ENCODE results near the gene EXO5.
"Not testable (repeated sequence)": the region's sequence is repeated elsewhere in the genome, so short reads cannot be mapped to it uniquely, and the experiment has no call there.

Gene EXO5

GRCh38 chr1:40508375-40509341 lies at the start of gene EXO5:
Gene EXO5 (plus strand): TSS chr1:40508767. CDS start chr1:40514545, 5,778 bp downstream.
- peak; percentile 83 for DNase-seq

GRCh38 chr1:40462956-40463590 lies 45.5 kb upstream of the EXO5 start:
- no peak for DNase-seq

GRCh38 chr1:40469327-40469726 lies 39.2 kb upstream of the EXO5 start:
- DNase-seq: no peak

DNA sequence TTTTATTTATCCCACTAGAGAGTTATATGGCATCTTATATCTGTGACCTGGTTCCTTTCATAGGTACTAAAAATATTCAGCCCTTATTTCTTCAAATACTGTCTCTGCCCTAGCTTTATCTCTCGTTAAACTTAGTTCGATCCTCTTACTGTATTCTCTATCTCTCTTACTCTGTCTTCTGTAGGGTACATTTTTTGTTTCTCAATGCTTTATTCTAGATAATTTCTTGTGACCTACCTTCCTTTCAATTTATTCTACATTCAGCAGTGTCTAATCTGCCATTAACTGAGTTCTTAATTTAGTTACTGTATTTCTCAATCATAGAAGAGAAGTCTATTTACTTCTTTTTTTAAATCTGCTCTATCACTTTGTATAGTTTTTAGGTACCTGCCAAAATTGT lies 33.3 kb upstream of the EXO5 start:
- no peak for DNase-seq

DNA sequence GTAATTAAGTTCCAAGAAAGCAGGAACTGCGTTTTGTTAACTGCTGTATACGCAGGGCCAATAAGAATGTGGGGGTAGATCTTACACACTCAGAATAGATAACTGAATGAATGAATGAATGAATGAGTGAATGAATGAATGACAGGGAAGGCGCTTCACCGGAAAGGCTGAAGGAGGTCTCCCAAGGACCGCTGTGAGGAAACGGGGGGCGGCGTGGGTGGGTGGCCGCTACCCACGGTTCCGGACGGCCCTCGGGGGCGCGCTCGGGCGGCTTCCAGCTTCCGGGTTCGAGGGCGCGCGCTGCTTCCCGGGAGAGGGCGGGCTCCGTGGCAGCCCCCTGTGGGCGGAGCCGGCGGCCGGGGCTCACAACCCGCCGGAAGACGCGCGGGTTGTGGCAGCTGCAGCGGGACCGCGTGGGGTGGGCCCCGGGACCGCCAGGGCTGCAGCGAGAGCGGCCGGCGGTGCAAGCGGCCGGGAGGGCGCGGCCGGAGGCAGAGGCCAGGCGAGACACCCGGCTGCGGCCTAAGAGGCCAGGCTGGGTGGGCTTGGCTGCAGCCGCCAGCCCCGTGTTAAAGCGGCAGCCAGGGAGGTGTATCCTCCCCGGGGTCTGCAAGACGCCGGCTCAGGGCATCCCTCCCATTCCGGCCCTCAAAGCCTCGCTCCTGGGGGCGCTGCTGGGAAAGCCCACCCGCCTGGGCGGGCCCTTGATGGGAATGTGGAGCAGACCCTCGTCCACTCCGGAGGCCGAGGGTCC lies 31.5 kb upstream of the EXO5 start, which contains the start of gene ZFP69:
TSS of gene ZFP69 (plus strand) at position 367 of the 754 bp plus-strand sequence. CDS start 2,072 bp downstream, outside the sequence.
- DNase-seq: peak; percentile 43

GRCh38 chr1:40477678-40478053 lies 30.9 kb upstream of the EXO5 start:
- DNase-seq: no peak

DNA sequence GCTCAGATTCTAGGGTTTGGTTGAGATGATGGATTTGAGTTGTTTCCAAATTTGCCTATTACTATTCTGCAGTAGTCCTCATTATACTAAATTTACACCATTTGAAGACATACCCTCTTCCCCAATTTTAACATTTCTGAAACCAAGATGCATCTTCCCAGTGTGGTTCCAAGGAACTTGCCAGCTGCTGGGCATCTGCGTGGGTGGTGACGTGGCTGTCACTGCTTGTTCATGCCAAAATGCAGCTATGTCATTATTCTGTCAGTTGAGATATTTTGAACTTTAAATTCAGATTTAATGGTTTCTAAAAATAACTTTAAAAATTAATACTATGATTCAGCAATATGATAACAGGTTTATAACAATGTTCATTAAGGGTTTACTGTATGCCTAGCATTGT lies 30.3 kb upstream of the EXO5 start:
- no peak for DNase-seq

- no peak for DNase-seq
Measured at GRCh38 chr1:40479156-40479555, 29.4 kb upstream of the EXO5 start.

DNA sequence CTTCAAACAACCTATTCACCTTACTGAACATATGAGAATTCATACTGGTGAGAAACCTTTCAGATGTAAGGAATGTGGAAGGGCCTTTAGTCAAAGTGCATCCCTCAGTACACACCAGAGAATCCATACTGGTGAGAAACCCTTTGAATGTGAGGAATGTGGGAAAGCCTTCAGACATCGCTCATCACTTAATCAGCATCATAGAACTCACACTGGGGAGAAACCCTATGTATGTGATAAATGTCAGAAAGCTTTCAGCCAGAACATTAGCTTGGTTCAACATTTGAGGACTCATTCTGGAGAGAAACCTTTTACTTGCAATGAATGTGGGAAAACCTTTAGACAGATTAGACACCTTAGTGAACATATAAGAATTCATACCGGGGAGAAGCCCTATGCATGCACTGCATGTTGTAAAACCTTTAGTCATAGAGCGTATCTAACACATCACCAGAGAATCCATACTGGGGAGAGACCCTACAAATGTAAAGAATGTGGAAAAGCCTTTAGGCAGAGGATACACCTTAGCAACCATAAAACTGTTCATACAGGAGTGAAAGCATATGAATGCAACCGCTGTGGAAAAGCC lies 13.2 kb upstream of the EXO5 start:
- no peak for DNase-seq

- not testable (repeated sequence) for DNase-seq
Measured at GRCh38 chr1:40502651-40503050, 5.9 kb upstream of the EXO5 start.

- DNase-seq: no peak
Measured at GRCh38 chr1:40507973-40508372, 594 bp upstream of the EXO5 start.

DNA sequence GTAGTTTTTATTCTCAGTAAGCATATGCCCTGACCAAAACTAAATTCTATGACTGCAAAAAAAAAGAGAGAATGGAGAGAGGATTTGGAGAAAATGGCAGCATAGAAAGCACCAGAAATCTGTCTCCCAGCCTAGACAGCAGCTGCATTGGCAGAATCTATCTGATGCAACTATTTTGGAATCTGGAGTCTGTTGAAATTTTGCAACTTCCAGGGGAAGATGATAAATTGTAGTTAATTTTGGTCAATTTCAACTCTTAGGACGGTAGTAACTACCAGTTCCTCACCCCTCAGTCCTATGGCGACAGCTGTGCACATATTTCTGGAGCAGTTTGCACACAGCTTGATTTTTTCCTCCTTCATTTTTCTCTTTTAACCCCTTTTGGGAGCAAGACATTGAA lies 10.9 kb downstream of the EXO5 start:
- no peak for DNase-seq

DNA sequence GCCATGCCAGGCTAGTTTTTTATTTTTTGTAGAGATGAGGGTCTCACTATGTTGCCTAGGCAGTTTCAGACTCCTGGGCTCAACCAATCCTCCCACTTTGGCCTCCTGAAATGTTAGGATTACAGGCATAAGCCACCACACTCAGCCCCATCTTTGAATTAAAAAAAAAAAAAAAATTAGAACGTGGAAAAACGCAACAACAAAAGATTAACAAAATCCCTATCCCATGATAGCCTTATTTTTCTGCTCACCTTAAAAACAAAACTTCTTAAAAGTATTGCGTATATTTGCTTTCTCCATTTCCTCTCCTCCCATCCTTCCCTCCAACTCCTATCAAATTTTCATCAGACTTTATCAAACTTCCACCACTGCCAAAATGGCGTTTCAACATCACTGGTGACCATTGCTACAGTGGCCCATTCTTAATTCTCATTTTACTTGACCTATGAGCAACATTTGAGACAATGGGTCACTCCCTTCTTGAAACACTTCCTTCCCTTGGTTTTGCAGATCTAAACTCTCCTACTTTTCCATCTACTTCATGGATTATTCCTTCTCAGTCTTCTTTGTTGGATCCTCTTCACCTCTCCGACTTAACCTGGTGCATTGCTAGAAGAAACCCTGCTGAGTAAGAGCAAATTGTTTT lies 22.3 kb downstream of the EXO5 start:
- DNase-seq: no peak

- peak; percentile 96 for DNase-seq
Measured at GRCh38 chr1:40531381-40532061, 23.0 kb downstream of the EXO5 start, which contains the start of gene ZNF684. Gene ZNF684 (plus strand): TSS chr1:40531637. CDS start chr1:40533167, 1,530 bp downstream.

DNA sequence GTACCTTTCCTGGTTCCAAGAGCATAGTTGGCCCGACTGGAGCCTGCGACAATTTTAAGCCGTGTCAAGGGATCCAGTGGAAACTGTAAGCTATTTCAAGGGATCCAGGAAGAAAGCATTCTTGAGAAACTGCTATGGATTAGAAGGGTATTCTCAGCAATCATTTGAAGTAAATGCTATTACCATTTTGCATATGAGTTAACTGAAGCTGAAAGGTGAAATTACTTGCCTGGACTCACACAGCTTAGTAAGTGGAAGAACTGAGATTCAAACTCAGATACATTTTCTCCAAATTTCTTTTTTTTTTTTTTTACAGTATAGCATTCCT lies 23.5 kb downstream of the EXO5 start:
- DNase-seq: no peak

- DNase-seq: peak; percentile 2
Measured at GRCh38 chr1:40532844-40533424, 24.4 kb downstream of the EXO5 start.

DNA sequence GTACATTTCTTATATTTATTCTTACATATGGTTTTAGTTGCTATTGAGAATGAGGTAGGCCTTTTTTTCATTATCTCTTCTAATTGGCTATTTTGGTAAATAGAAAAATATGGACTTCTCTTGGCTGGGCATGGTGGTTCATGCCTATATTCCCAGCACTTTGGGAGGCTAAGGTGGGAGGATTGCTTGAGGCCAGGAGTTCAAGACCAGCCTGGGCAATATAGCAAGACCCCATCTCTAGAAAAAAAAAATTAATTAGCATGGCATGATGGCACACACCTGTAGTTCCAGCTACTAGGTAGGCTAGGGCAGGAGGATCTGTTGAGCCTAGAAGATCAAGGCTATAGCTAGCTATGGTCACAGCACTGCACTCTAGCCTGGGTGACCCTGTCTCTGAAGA lies 26.0 kb downstream of the EXO5 start:
- no peak for DNase-seq

DNA sequence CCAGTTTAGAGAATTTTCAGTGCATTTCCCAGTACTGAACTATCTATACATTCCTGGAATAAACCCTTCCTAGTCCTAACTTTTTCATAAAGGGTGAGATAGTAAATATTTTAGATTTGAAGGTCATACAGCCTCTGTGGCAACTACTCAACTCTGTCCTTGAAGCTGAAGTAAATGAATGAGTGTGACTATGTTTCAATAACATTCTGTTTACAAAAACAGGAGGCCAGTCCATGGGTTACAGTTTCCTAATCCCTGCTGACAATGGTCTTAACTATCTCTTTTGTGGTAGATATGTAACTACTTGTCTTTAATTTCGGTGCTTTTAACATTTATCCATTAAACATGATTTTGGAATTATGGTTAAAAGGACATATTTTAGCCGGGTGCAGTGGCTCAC lies 27.2 kb downstream of the EXO5 start:
- DNase-seq: no peak

DNA sequence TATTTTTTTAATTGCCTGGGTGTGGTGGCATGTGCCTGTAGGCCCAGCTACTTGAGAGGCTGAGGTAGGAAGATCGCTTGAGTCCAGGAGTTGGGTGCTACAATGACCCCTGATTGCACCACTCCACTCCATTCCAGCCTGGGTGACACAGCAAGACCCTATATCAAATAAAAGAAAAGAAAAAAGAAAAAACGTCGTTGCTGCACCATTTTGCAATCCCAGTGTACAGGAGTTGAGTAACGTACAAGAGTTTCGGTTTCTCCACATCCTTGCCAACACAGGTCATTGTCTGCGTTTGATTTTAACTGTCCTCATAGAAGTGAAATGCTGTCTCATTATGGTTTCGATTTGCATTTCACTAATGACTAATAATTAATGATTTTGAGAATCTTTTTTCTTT lies 30.8 kb downstream of the EXO5 start:
- DNase-seq: no peak

DNA sequence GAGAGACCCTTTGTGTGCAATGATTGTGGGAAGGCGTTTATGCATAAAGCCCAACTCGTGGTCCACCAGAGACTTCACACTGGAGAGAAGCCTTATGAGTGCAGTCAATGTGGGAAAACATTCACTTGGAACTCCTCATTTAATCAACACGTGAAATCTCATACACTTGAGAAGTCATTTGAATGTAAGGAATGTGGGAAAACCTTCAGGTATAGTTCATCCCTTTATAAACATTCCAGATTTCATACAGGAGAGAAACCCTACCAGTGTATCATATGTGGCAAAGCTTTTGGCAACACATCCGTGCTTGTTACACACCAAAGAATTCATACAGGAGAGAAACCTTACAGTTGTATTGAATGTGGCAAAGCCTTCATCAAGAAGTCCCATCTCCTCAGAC lies 38.4 kb downstream of the EXO5 start:
- DNase-seq: no peak

GRCh38 chr1:40553017-40553416 lies 44.5 kb downstream of the EXO5 start:
- DNase-seq: no peak
